ENCODE results near the gene KCNMA1.

Gene KCNMA1

DNA sequence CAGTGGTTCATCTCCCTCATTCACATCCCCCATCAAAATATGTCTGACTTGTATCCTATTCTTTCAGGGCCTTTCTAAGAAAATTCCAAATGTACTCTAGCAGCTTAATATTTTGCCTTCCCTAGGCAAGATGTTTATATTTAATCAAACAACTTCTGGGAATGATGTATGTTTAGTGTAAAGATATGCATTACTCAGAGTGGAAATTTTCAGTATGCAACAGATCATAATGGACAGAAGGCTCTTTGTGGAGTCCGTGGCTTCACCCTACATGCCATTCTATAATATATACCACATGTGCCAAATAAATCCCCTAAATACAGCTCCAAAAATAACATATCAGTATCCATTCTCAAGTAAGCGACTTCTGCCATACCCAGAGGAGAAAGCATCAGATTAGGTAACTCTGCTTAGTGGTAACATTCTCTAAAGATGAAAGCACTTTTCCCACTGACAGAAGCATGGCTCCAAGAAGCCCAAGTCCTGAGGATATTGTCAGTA is 316.6 kb downstream of the KCNMA1 start:
- H3K79me2 ChIP-seq (ENCODE audit: insufficient read depth, low read length): no peaks in the 10 kb centered on the region
- no peak overlapping the region for H3K9ac ChIP-seq (ENCODE audit: low read length)
- TF ChIP-seq, protein P1, sequence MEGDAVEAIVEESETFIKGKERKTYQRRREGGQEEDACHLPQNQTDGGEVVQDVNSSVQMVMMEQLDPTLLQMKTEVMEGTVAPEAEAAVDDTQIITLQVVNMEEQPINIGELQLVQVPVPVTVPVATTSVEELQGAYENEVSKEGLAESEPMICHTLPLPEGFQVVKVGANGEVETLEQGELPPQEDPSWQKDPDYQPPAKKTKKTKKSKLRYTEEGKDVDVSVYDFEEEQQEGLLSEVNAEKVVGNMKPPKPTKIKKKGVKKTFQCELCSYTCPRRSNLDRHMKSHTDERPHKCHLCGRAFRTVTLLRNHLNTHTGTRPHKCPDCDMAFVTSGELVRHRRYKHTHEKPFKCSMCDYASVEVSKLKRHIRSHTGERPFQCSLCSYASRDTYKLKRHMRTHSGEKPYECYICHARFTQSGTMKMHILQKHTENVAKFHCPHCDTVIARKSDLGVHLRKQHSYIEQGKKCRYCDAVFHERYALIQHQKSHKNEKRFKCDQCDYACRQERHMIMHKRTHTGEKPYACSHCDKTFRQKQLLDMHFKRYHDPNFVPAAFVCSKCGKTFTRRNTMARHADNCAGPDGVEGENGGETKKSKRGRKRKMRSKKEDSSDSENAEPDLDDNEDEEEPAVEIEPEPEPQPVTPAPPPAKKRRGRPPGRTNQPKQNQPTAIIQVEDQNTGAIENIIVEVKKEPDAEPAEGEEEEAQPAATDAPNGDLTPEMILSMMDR (IDR thresholded peaks at IDR 0.05; ENCODE audit: insufficient read depth, low read length, poor library complexity, severe bottlenecking): no peak
- TF ChIP-seq EZH2phosphoT487 (conservative IDR thresholded peaks at IDR 0.05; ENCODE audit: low read length): no peak
- no peaks in the 10 kb centered on the region for H3K36me3 ChIP-seq (ENCODE audit: low read length)
- no peak overlapping the region for H3K27ac ChIP-seq (ENCODE audit: low read depth, low read length)
- H3K4me3 ChIP-seq (ENCODE audit: insufficient read depth, low read length, poor library complexity, severe bottlenecking): no peak overlapping the region
- H3K9me3 ChIP-seq (ENCODE audit: insufficient read depth, low read length): no peaks in the 10 kb centered on the region
- no peaks in the 10 kb centered on the region for H3K9me2 ChIP-seq (replicated peaks; ENCODE audit: insufficient read depth, low read length)
- no peak overlapping the region for H2AFZ ChIP-seq (ENCODE audit: low read depth, low read length, severe bottlenecking)
- H3K4me2 ChIP-seq (ENCODE audit: low read depth, low read length, poor library complexity, severe bottlenecking): no peak overlapping the region
- H3K27me3 ChIP-seq (ENCODE audit: low read length): no peaks in the 10 kb centered on the region
- H4K20me1 ChIP-seq (ENCODE audit: low read depth, low read length): no peaks in the 10 kb centered on the region
- H3F3A ChIP-seq (ENCODE audit: insufficient read depth): no peaks in the 10 kb centered on the region

DNA sequence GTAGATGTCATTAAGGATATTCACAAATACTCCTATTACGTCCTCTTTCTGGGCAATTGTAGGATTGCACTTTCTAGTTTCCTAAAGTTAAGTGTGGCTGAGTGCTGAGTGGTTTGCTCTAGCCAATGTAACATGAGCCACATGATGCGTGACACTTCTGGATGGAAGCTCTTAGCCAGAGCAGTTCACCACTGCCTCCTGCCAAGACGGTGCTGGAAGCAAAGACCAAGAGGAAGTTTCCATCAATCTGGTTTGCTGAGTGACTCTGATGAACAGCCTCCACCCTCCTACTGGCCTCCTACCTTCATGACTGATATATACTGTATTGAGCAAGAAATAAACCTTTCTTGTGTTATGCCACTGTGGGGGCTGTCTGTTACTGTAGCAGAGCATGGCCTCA is 318.1 kb downstream of the KCNMA1 start:
- no peaks in the 10 kb centered on the region for H3K27me3 ChIP-seq (ENCODE audit: low read length)
- no peaks in the 10 kb centered on the region for H4K20me1 ChIP-seq (ENCODE audit: low read depth, low read length)
- no peak overlapping the region for H3K4me2 ChIP-seq (ENCODE audit: low read depth, low read length, poor library complexity, severe bottlenecking)
- TF ChIP-seq EZH2phosphoT487 (conservative IDR thresholded peaks at IDR 0.05; ENCODE audit: low read length): no peak
- TF ChIP-seq, protein P1 (IDR thresholded peaks at IDR 0.05; ENCODE audit: insufficient read depth, low read length, poor library complexity, severe bottlenecking): no peak
- H3K79me2 ChIP-seq (ENCODE audit: insufficient read depth, low read length): no peaks in the 10 kb centered on the region
- no peaks in the 10 kb centered on the region for H3K36me3 ChIP-seq (ENCODE audit: low read length)
- H3K9me3 ChIP-seq (ENCODE audit: insufficient read depth, low read length): no peaks in the 10 kb centered on the region
- H3K9me2 ChIP-seq (replicated peaks; ENCODE audit: insufficient read depth, low read length): no peaks in the 10 kb centered on the region
- H3K4me3 ChIP-seq (ENCODE audit: insufficient read depth, low read length, poor library complexity, severe bottlenecking): no peak overlapping the region
- H3F3A ChIP-seq (ENCODE audit: insufficient read depth): no peaks in the 10 kb centered on the region
- no peak overlapping the region for H3K9ac ChIP-seq (ENCODE audit: low read length)
- H3K27ac ChIP-seq (ENCODE audit: low read depth, low read length): no peak overlapping the region
- no peak overlapping the region for H2AFZ ChIP-seq (ENCODE audit: low read depth, low read length, severe bottlenecking)

DNA sequence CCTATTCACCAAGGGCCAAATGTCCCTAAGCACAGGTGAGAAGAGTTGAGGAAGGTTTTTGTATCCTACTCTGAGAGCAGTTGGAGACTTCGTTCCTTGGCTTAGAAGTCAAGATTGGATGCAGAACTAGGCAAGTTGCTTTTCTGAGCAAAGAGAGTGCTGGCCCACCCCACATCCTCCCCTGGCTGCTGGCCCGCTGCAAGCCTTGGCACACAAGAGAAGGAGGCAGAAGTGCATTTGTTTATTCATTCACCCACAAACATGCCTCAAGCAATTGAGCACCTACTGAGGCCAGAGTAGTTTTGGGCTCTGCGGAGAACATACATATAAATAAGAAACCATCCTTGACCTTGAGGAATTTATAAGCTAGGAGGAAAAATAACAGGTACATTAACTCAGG is 318.9 kb downstream of the KCNMA1 start:
- no peaks in the 10 kb centered on the region for H3K9me2 ChIP-seq (replicated peaks; ENCODE audit: insufficient read depth, low read length)
- no peaks in the 10 kb centered on the region for H3K79me2 ChIP-seq (ENCODE audit: insufficient read depth, low read length)
- no peak overlapping the region for H3K9ac ChIP-seq (ENCODE audit: low read length)
- H3K27ac ChIP-seq (ENCODE audit: low read depth, low read length): no peak overlapping the region
- H3K36me3 ChIP-seq (ENCODE audit: low read length): no peaks in the 10 kb centered on the region
- H2AFZ ChIP-seq (ENCODE audit: low read depth, low read length, severe bottlenecking): no peak overlapping the region
- TF ChIP-seq EZH2phosphoT487 (conservative IDR thresholded peaks at IDR 0.05; ENCODE audit: low read length): no peak
- TF ChIP-seq, protein P1 (IDR thresholded peaks at IDR 0.05; ENCODE audit: insufficient read depth, low read length, poor library complexity, severe bottlenecking): no peak
- H3K4me3 ChIP-seq (ENCODE audit: insufficient read depth, low read length, poor library complexity, severe bottlenecking): no peak overlapping the region
- no peaks in the 10 kb centered on the region for H3K9me3 ChIP-seq (ENCODE audit: insufficient read depth, low read length)
- H3F3A ChIP-seq (ENCODE audit: insufficient read depth): no peaks in the 10 kb centered on the region
- no peaks in the 10 kb centered on the region for H3K27me3 ChIP-seq (ENCODE audit: low read length)
- no peak overlapping the region for H3K4me2 ChIP-seq (ENCODE audit: low read depth, low read length, poor library complexity, severe bottlenecking)
- no peaks in the 10 kb centered on the region for H4K20me1 ChIP-seq (ENCODE audit: low read depth, low read length)

All from SU-DHL-6 (cell line).